Transverse colon (tissue), 4 donors: ENCODE measurements around the gene GAREM1. TPM values are rescaled to one million over a fixed set of nuclear protein-coding genes. Genes with fewer than 3 reads are reported as not detected.
"Not testable (repeated sequence)": the region's sequence is repeated elsewhere in the genome, so short reads cannot be mapped to it uniquely, and the experiment has no call there.

Source experiments
- DNase-seq: peaks from one replicate; pipeline ENCODE4 v3.0.0-alpha.2; 2019
- H3K27ac ChIP-seq, 4 donors: fragments of 200-600 bp; sonication (generic); 2 replicates each; pipeline ENCODE4 v1.5.1; 2016 to 2018; ENCODE audit warnings: inconsistent platforms in 4 of 4
- H3K27me3 ChIP-seq: fragments of 200-600 bp; sonication (generic); 2 replicates; pipeline ENCODE4 v1.5.1; 2017; ENCODE audit warnings: inconsistent platforms
- H3K36me3 ChIP-seq, 4 donors: fragments of 200-600 bp; sonication (generic); 2 replicates each; pipeline ENCODE4 v1.5.1; 2017 to 2019; ENCODE audit warnings: inconsistent platforms in 4 of 4
- H3K4me1 ChIP-seq, 4 donors: fragments of 200-600 bp; sonication (generic); 2 replicates each; pipeline ENCODE4 v1.5.1; 2017 to 2020; ENCODE audit warnings: inconsistent platforms in 4 of 4
- H3K4me3 ChIP-seq, 4 donors: fragments of 200-600 bp; sonication (generic); 1 replicate in 1 of 4; 2 replicates in 3 of 4; pipeline versions ENCODE4 v1.5.1 to v1.6.1; 2017 to 2019; ENCODE audit warnings: inconsistent platforms in 4 of 4
- H3K9me3 ChIP-seq, 2 donors: fragments of 200-600 bp; sonication (generic); 2 replicates each; pipeline ENCODE4 v1.5.1; 2017 to 2019; ENCODE audit warnings: inconsistent platforms in 2 of 2
- EP300 ChIP-seq: sonication (generic); formaldehyde crosslinking; IDR thresholded peaks from one replicate; pipeline ENCODE4 v1.6.1; 2017; ENCODE audit warnings: antibody characterized with exemption, low read depth
- POLR2A ChIP-seq: fragments of 450-650 bp; IDR thresholded peaks from one replicate; pipeline ENCODE4 v1.6.1; 2016; ENCODE audit warnings: antibody characterized with exemption, mild to moderate bottlenecking, moderate library complexity
- POLR2AphosphoS5 ChIP-seq, 3 donors: sonication (generic); formaldehyde crosslinking; IDR thresholded peaks; one replicate each; pipeline ENCODE4 v1.6.1; 2016; ENCODE audit warnings: antibody characterized with exemption in 3 of 3
- WGBS, 2 donors: methylation state at CpG; one replicate each; pipeline ENCODE4 v1.1.5; 2018; ENCODE audit warnings: low coverage in 1 of 2; 5-methylcytosine and 5-hydroxymethylcytosine counted together
- in situ Hi-C, 4 donors: fragments of 200-750 bp; cut with MboI; loops; one replicate each; pipeline versions ENCODE4 v1.15.0 to v1.15.1; 2017; ENCODE audit warnings: low sequenced_read_pairs in 3 of 4, low pct_ligation_motif_present in 1 of 4, low pct_unique_long_range_greater_than_20kb in 1 of 4
- intact Hi-C: fragments of 100-400 bp; cut with DNase I; formaldehyde crosslinking; loops from one replicate; pipeline ENCODE4 v1.15.1; 2023; ENCODE audit warnings: low total_unique reads
- total RNA-seq, 4 donors: library from RNA; depleted of rRNA; stranded (reverse); fragments of >200 nt; gene quantifications; one replicate each; pipeline ENCODE4 v1.1.0, GENCODE V29; 2016
- TF ChIP-seq, protein P1 (sequence below), 5 experiments: fragments of 200-600 bp in 3 of 5; fragments of 450-650 bp in 2 of 5; sonication (generic) in 3 of 5; IDR thresholded peaks; 1 replicate in 2 of 5; 2 replicates in 3 of 5; pipeline ENCODE4 v1.5.1; 2016 to 2017; ENCODE audit warnings: antibody characterized with exemption in 5 of 5, inconsistent platforms in 3 of 5, mild to moderate bottlenecking in 2 of 5, moderate library complexity in 1 of 5

Gene GAREM1
- total RNA-seq, 4 donors from 2014 or later: 7.9 to 47.6 (median 25.9) TPM

DNA sequence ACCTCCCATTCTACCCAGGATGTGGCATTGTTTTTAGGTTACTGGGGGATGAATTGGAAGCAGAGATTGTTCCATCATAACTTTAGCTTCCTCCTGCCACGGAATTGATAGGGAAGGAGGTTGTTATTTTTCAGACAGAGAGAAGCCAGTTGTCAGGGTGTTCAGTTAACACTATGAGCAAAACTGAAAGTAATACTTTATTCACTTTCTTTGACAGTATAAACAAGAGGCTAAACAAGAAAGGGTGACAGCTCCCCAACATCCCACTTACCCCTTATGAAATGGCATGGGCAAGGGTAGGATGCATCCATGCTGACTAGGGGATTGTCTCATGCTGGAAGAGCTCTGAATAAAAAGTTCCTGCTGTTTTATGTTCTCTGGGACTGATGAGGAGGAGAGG is 36.4 kb upstream of the GAREM1 start:
- 38 to 60% methylated on average over 1 of the region's 1 CpG for WGBS, 2 donors
- intact Hi-C loops (no loop called here), in situ Hi-C loops (no loop called here)
- no peaks in the 10 kb centered on the region for H3K4me1 ChIP-seq
- DNase-seq: no peak
- H3K27ac ChIP-seq: no peak overlapping the region
- H3K36me3 ChIP-seq: no peaks in the 10 kb centered on the region
- H3K27me3 ChIP-seq: no peaks in the 10 kb centered on the region
- TF ChIP-seq POLR2A (no peak), POLR2AphosphoS5 (IDR thresholded peaks at IDR 0.05) (no peak), EP300 (no peak)
- TF ChIP-seq, protein P1, sequence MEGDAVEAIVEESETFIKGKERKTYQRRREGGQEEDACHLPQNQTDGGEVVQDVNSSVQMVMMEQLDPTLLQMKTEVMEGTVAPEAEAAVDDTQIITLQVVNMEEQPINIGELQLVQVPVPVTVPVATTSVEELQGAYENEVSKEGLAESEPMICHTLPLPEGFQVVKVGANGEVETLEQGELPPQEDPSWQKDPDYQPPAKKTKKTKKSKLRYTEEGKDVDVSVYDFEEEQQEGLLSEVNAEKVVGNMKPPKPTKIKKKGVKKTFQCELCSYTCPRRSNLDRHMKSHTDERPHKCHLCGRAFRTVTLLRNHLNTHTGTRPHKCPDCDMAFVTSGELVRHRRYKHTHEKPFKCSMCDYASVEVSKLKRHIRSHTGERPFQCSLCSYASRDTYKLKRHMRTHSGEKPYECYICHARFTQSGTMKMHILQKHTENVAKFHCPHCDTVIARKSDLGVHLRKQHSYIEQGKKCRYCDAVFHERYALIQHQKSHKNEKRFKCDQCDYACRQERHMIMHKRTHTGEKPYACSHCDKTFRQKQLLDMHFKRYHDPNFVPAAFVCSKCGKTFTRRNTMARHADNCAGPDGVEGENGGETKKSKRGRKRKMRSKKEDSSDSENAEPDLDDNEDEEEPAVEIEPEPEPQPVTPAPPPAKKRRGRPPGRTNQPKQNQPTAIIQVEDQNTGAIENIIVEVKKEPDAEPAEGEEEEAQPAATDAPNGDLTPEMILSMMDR (IDR thresholded peaks at IDR 0.05): no peak
- no peaks in the 10 kb centered on the region for H3K9me3 ChIP-seq
- H3K4me3 ChIP-seq: no peak overlapping the region

DNA sequence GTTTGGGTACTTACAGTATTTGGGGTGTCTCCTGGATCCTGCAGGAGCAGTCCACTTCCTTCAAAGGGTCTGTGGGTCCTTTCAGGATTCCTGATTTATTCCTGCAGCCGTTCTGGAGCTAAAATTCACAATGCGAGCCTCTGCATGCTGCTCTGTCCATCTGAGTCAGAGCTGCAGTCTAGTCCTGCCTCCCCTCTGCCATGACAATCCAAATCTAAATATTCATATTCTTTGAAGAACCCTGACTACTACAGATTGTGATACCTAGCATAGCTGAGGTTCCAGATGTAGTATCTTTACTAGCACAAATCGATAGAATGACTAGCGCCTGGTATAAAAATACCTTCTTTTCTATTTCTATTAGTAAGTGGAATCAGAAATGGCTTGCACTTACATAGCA is 31.3 kb upstream of the GAREM1 start:
- Histone ChIP-seq H3K4me1 (no peaks in the 10 kb centered on the region), H3K27ac (no peak overlapping the region), H3K36me3 (no peaks in the 10 kb centered on the region), H3K4me3 (no peak overlapping the region), H3K27me3 (no peaks in the 10 kb centered on the region), H3K9me3 (no peaks in the 10 kb centered on the region)
- no peak for DNase-seq
- intact Hi-C loops (no loop called here), in situ Hi-C loops (no loop called here)
- no peak for TF ChIP-seq POLR2A
- WGBS, 2 donors: 78 to 100% methylated on average over 2 to 4 of the region's 4 CpGs

- H3K36me3 ChIP-seq, H3K4me3 ChIP-seq, DNase-seq, intact Hi-C loops, in situ Hi-C loops, H3K27me3 ChIP-seq, H3K27ac ChIP-seq, H3K4me1 ChIP-seq, H3K9me3 ChIP-seq: not testable (repeated sequence)
- 50 to 86% methylated on average over 1 to 2 of the region's 2 CpGs for WGBS, 2 donors
These were observed 30.6 kb upstream of the GAREM1 start for GRCh38 chr18:32501242-32501641.

DNA sequence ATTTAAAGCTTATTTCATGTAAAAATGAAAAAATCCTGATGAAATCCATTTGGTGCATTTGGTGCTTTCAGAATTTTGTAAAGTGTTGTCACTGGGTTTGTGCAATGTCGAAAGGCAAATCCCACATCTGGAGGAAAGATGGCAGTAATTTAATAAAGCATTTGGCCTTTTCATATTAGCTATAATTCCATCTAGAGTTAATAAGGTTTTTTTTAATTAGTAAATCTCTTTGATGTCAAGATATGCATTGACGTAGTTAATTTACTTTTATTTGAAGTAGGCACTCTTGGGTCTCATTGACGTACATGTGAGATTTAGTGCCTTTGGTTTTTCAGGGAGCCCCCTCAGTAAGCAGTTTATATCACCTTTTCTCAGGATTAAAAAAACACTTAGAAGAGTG is 12.3 kb upstream of the GAREM1 start:
- Histone ChIP-seq H3K4me3 (no peak overlapping the region), H3K27ac (no peak overlapping the region), H3K36me3 (no peaks in the 10 kb centered on the region), H3K27me3 (no peaks in the 10 kb centered on the region), H3K4me1 (no peaks in the 10 kb centered on the region), H3K9me3 (no peaks in the 10 kb centered on the region)
- TF ChIP-seq POLR2AphosphoS5 (IDR thresholded peaks at IDR 0.05) (no peak), EP300 (no peak), POLR2A (no peak)
- TF ChIP-seq, protein P1 (IDR thresholded peaks at IDR 0.05): no peak
- DNase-seq: no peak
- intact Hi-C loops: no loop called here
- in situ Hi-C loops: no loop called here
- 90 to 91% methylated on average over 3 of the region's 3 CpGs for WGBS, 2 donors

- no peaks in the 10 kb centered on the region for H3K27me3 ChIP-seq
- no peak overlapping the region for H3K4me3 ChIP-seq
- H3K36me3 ChIP-seq: no peaks in the 10 kb centered on the region
- in situ Hi-C loops: no loop called here
- no peak overlapping the region for H3K27ac ChIP-seq
- TF ChIP-seq POLR2A (no peak), POLR2AphosphoS5 (IDR thresholded peaks at IDR 0.05) (no peak), EP300 (no peak)
- TF ChIP-seq, protein P1 (IDR thresholded peaks at IDR 0.05): no peak
- no peak for DNase-seq
- H3K9me3 ChIP-seq: no peaks in the 10 kb centered on the region
- 89 to 91% methylated on average over 2 of the region's 2 CpGs for WGBS, 2 donors
- no peaks in the 10 kb centered on the region for H3K4me1 ChIP-seq
- intact Hi-C loops: no loop called here
These were observed 11.4 kb upstream of the GAREM1 start for GRCh38 chr18:32482117-32482516.
